NCI-H226 (cell line): Measurements from ENCODE around the gene SERTAD3.

ENCODE experiments used
- DNase-seq: peaks from one replicate; pipeline ENCODE4 v3.0.0-alpha.2; 2015

The SERTAD3 gene

DNA sequence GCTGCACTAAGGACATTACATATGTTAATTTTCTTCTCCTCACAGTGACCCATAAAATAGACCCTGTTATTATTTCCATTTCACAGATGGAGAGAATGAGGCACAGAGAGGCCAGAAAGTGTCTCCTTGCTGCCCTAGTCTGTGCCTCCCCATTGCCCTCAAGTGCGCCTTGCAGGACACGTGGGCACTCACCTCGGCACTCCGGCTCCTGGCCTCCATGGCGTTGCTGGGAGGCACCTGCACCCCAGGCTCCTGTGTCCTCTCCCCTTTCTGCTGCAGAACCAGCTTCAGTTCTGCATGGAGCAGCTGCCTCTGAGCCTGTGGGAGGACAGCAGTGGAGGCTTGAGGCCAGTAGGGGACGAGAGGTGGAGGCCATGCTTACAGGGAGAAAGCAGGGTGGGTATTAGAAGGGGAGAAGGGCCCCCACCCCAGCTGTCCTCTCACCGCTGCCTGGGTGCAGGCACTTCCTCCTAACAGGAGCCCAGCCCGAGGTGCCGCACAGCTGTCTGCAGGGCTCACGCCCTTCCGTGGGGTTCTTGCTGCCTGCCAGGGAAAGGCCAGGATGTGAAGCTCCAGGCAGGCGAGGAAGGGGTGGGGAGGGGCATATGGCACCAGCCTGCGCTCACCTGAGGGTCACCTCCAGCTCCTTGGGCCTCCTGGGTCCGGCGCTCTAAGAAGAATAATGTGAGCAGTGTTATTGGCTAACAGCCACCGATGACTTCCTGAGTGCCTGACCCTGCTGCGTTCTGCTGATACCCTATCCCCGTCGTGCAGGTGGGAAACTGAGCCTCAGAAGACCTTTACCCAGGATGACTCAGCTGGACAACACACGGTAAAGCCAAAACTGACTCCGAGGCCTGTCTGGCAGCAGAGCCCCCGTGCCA is 36.2 kb downstream of the SERTAD3 start:
- DNase-seq = no peak

DNA sequence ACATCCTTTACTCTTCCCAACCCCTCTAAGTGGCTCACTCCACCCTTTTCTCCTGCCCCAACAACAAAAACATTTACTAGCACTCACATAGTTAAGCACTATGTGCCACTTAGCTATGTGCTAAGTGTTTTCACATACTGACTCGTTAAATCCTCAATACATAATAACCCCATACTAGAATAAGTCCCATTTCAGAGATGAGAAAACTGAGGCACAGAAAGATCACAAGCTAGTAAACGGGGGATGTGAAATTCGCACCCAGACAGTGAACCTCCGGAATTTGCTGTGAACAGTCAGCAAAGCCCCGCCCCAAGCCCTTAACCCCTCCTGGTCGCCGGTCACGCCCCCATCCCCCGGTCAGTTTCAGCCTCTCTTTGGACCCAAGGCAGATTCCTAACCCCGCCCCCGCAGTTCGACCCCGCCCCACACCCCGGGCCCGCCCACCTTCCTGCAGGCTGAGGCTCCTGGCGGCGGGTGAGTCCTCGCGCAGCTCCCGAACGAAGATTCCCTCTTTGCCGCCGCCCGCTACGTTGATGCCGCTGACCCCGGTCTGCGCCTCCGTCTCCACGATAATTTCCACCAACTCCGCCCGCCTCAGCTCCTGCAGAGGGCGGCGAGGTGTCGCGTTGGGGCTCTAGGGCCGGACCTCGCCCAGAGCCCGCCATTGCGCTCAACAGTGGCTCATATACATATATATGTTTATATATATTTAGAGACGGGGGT is 40.7 kb downstream of the SERTAD3 start:
- DNase-seq = peak; percentile 75

DNA sequence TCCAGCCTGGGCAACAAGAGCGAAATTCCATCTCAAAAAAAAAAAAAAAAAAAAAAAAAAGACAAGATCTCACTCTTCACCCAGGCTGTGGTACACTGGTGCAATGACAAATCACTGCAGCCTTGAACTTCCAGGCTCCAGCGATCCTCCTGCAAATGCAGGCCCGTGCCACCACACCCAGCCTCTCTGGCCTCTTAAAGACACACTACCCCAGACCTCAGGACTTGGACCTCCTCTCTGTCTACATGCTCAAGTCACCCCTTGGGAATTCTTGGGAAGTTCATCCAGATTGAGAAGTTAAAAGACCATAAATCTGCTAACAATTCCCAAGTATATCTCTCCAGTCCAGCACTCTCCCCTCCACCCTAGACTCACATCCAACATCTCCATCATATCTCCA is 43.6 kb downstream of the SERTAD3 start:
- DNase-seq = no peak

DNA sequence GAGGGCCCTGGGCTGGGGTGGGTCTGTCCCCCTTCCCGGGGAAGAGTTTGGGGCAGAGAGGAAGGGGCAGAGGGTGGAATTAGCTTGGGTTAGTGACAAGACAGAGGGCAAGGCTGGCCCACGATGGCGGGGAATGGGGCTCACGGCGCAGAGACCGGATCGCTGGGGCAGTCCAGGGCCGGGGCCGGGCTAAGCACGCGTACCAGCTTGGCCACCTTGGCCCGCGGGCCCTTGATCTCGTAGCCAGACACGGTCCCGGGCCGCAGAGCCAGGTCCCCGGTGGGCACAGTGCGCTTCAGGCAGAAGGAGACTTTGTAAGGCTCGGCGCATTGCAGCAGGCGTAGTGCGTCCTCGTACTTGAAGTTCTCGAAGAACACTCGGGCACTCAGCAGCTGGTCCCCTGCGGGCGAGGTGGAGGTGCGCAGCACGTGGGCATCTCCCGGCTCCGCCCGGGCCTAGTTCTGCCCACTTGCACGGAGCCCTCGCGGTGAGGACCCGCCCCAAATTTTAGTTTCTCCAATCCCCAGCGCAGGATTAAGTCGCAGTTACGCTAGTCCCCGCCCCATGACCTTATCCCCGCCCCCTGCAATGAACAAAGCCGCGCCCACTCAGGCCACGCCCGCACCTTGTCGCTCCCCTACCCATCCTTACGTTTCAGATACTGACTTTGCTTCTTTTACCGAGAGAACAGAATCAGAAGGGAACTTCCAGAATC is 45.6 kb downstream of the SERTAD3 start:
- no peak for DNase-seq

DNA sequence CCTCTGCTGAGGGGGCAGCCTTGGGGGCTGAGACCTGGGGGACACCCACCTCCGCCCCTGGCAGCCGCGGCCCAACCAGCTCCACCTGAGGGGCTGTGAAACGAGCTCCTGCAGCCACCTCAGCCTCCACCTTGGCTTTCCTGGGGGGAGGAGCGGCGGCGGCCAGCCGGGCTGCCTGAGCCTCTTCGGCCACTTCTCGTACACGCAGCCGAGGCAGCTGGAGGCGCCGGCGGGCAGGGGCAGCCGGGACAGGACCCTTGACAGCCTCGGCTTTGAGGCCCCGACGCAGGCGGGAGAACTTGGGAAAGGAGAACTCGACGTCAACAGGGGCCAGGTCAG is 46.6 kb downstream of the SERTAD3 start:
- no peak for DNase-seq

DNA sequence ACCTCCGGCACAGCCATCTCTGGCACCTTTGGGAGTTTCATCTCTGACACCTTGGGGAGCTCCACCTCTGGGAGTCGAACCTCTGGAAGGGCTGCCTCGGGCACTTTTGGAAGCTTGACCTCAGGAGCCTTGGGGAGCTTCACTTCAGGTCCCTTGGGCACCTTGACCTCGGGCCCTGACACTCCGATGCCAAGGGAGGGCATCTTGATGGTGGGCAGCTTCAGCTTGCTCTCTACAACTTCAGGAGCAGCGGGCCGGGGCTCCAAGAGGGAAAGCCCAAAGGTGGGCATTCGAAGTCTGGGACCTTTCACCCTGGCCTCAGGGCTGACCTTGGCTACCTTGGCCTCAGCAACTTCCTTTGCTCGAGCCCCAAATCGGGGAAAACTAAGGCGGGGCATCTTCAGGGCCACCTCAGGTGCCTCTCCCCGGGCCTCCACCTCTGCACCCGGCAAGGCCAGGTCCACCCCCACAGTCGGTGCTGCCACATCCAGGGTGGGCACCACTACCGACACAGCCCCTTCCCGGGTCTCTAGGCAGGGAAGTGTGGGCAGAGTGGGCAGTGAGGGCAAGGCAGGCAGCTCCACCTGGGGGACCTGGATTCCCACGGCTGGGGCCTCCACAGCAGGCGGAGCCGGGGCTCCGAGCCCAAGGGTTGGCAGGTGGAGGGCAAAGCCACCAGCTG is 47.1 kb downstream of the SERTAD3 start:
- DNase-seq = no peak

DNA sequence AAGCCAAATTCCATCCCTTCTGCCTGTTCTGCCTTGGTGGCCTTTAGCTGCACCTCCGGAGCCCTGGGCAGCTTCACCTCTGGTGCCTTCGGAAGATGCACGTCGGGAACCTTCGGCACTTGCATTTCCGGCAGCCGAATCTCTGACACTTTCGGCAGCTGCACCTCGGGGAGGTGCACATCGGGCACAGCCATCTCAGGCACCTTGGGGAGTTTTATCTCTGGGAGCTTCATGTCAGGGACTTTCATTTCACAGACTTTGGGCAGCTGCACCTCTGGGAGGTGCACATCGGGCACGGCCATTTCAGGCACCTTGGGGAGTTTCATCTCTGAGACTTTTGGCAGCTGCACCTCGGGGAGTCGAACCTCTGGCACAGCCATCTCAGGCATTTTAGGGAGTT is 48.2 kb downstream of the SERTAD3 start:
- DNase-seq = no peak

DNA sequence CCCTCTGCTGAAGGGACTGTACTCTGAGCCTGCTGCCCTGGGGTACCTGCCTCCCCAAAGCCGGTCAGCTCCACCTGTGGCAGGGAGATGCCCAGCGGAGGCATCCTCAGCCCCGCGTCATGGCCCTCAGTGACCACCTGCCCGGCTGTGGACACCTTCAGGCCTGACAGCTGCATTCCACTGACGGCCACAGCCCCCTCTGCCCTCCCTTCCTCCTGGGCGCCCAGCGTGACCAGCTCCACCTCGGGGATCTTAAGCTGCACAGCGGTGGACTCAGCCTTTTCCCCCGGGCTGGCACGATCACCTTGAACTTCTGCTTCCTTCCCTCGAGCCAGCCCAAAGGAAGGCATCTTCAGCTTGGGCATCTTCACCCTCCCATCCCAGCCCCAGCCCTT is 49.3 kb downstream of the SERTAD3 start:
- no peak for DNase-seq

DNA sequence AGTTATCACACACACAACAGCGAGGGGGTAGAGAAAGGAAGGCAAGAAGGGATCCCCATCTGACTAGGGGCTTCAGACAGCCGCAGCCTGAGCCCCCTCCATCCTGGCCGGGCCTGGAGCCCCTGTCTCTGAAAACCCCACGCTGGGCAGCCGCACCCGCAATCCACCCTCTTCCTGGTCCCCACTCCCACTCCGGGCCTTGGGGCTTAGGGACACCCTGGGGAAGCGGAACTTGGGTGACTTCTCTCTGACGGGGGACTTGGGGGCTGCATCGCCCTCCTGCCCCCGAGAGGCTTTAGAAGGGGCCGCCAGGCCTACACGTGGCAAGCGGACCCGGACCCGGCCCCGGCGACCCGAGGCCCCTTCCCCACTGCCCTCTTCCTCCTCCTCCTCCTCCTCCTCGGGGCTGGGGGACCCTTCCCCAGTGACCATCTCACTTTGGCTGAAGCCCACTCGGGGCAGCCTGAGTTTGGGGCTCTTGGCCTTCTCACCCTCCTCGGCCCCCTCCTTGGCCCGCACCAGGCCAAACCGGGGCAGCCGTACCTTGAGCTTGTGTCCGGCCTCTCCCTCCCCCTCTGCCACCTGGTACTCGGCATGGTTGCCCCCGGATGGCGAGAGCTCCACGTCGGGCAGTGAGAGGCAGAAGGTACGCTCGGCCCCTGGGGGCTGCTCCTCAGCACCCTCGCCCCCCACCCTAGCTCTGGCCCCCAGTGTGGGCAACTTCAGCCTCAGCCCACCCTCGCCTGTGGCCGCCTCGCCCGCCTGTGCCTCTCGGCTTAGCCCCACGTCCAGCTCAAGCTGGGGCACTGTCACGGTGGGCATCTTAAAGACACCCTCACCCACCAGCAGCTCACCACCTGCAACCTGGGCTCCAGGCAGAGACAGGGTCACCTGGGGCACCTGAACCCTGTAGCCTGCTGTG is 50.0 kb downstream of the SERTAD3 start:
- DNase-seq = no peak

DNA sequence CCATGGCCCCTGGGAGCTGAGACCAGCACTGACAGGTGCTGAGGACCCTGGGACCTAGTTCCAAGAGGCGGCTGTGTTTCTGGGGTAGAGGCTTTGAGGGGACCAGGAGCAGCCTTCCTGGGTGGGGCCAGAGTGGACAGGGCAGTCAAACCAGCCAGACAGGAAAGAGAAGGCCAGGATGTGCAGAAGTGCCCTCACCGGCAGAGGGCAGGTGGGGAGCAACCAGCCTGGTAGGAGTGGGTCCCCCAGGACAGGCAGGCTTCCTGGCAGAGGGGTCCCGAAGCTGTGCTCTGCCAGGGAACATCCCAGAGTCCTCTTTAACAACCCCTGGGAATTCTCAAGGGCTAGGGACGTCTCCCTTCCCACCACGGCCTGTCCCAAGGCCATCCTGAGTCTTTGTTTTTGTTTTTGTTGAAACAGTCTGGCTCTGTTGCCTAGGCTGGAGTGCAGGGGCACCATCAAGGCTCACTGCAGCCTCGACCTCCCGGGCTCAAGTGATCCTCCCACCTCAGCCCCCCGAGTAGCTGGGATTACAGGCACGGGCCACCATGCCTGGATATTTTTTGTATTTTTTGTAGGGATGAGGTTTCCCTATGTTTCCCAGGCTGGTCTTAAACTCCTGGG is 51.1 kb downstream of the SERTAD3 start:
- no peak for DNase-seq

DNA sequence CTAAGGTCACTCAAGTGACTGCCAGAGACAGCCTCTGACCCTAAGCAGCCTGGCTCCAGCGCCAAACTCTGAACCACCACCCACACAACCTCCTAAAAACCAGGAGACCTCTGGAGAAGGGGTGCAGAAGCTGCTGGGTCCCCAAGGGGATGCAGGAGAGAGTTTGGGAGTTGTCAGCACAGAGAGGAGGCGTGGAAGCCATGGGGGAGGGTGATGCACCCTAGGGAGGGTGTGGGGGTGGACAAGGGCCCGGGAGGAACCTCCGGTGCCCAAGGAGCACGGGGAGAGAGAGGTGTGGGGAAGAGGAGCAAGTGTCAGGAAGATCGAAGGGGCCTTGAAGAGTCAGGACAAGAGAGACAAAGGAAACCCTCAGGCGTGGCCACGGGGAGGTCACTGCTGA is 52.0 kb downstream of the SERTAD3 start:
- no peak for DNase-seq
